Vagina (tissue), 2 donors: Measurements from ENCODE around the gene CHCHD6.

Source experiments
- POLR2A ChIP-seq, 2 donors: fragments of 450-650 bp; IDR thresholded peaks; one replicate each; pipeline ENCODE4 v1.6.1; 2017; ENCODE audit warnings: antibody characterized with exemption in 2 of 2, mild to moderate bottlenecking in 2 of 2, moderate library complexity in 2 of 2
- POLR2AphosphoS5 ChIP-seq, 2 donors: sonication (generic); formaldehyde crosslinking; IDR thresholded peaks; one replicate each; pipeline ENCODE4 v1.9.0; 2017; ENCODE audit warnings: antibody characterized with exemption in 2 of 2, mild to moderate bottlenecking in 2 of 2, low read depth in 1 of 2; ENCODE audit not compliant: insufficient read depth in 1 of 2
- TF ChIP-seq, protein P1 (sequence below), 3 experiments: fragments of 450-650 bp in 2 of 3; fragments of 200-600 bp in 1 of 3; sonication (generic) in 1 of 3; IDR thresholded peaks; one replicate each; pipeline ENCODE4 v1.5.1; 2017 to 2019; ENCODE audit warnings: antibody characterized with exemption in 3 of 3, mild to moderate bottlenecking in 2 of 3, moderate library complexity in 2 of 3

DNA sequence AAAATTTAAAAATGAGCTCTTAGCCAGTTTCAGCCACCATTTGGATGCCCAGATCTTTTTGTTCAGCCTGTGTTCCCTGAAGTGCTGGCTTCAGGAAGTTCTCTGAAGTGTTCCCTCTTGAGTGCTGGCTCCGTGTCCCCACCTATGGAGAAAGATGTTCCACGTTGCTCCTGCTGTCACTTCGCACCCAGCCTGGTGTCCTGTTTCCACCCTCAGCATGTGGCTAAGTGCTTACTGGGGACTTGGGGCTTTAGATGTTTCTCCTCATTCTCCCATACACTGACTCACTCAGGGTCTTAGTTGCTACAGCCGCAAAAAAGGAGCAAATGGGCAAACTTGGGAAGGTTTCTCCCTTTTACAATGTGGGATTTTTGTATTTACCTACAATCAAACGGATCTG, 16.6 kb downstream of the CHCHD6 start:
- TF ChIP-seq, protein P1, sequence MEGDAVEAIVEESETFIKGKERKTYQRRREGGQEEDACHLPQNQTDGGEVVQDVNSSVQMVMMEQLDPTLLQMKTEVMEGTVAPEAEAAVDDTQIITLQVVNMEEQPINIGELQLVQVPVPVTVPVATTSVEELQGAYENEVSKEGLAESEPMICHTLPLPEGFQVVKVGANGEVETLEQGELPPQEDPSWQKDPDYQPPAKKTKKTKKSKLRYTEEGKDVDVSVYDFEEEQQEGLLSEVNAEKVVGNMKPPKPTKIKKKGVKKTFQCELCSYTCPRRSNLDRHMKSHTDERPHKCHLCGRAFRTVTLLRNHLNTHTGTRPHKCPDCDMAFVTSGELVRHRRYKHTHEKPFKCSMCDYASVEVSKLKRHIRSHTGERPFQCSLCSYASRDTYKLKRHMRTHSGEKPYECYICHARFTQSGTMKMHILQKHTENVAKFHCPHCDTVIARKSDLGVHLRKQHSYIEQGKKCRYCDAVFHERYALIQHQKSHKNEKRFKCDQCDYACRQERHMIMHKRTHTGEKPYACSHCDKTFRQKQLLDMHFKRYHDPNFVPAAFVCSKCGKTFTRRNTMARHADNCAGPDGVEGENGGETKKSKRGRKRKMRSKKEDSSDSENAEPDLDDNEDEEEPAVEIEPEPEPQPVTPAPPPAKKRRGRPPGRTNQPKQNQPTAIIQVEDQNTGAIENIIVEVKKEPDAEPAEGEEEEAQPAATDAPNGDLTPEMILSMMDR (IDR thresholded peaks at IDR 0.05): no peak
- TF ChIP-seq POLR2AphosphoS5 (IDR thresholded peaks at IDR 0.05; ENCODE audit: insufficient read depth in 1 of 2, low read depth in 1 of 2) (no peak), POLR2A (IDR thresholded peaks at IDR 0.05) (no peak)
